Liver (tissue), 9 donors: ENCODE measurements around the gene UBAP1L. TPM values are rescaled to one million over a fixed set of nuclear protein-coding genes. Genes with fewer than 3 reads are reported as not detected.
"Not testable (repeated sequence)": the region's sequence is repeated elsewhere in the genome, so short reads cannot be mapped to it uniquely, and the experiment has no call there.

Experiments
- DNase-seq: peaks from one replicate; pipeline ENCODE4 v3.0.0-alpha.2; 2017; ENCODE audit warnings: low spot score
- H3K27ac ChIP-seq, 2 donors: one replicate each; pipeline ENCODE4 v1.7.0; 2013; ENCODE audit warnings: inconsistent platforms in 2 of 2, low read length in 2 of 2, control low read depth in 1 of 2, low read depth in 1 of 2, mild to moderate bottlenecking in 1 of 2
- H3K27me3 ChIP-seq, 4 donors: one replicate each; pipeline versions ENCODE4 v1.6.1 to v1.7.0; 2013; ENCODE audit warnings: low read length in 3 of 4, inconsistent platforms in 1 of 4, mild to moderate bottlenecking in 1 of 4, moderate library complexity in 1 of 4; ENCODE audit not compliant: control insufficient read depth in 4 of 4, insufficient read depth in 4 of 4
- H3K36me3 ChIP-seq, 4 donors: one replicate each; pipeline versions ENCODE4 v1.6.1 to v1.7.0; 2013; ENCODE audit warnings: low read length in 3 of 4, mild to moderate bottlenecking in 3 of 4, low read depth in 1 of 4, moderate library complexity in 1 of 4; ENCODE audit not compliant: control insufficient read depth in 4 of 4, insufficient read depth in 3 of 4
- H3K4me1 ChIP-seq, 4 donors: one replicate each; pipeline versions ENCODE4 v1.6.1 to v1.7.0; 2013; ENCODE audit warnings: low read length in 3 of 4, mild to moderate bottlenecking in 3 of 4, moderate library complexity in 1 of 4; ENCODE audit not compliant: control insufficient read depth in 4 of 4, insufficient read depth in 4 of 4
- H3K4me3 ChIP-seq, 3 donors: one replicate each; pipeline versions ENCODE4 v1.6.1 to v1.7.0; 2013; ENCODE audit warnings: low read length in 3 of 3, control low read depth in 1 of 3, low read depth in 1 of 3, mild to moderate bottlenecking in 1 of 3
- H3K9ac ChIP-seq, 2 donors: one replicate each; pipeline ENCODE4 v1.7.0; 2013; ENCODE audit warnings: low read length in 2 of 2, mild to moderate bottlenecking in 2 of 2, moderate library complexity in 2 of 2, control low read depth in 1 of 2, low read depth in 1 of 2
- H3K9me3 ChIP-seq, 4 donors: one replicate each; pipeline versions ENCODE4 v1.6.1 to v1.7.0; 2013; ENCODE audit warnings: low read length in 3 of 4; ENCODE audit not compliant: control insufficient read depth in 4 of 4
- EGR1 ChIP-seq, 2 donors: IDR thresholded peaks; 2 replicates each; pipeline ENCODE4 v1.6.1; 2016 to 2018; ENCODE audit warnings: antibody characterized with exemption in 2 of 2, low read depth in 2 of 2
- FOXA1 ChIP-seq: IDR thresholded peaks from 2 replicates; pipeline ENCODE4 v1.6.1; 2016; ENCODE audit warnings: antibody characterized with exemption
- FOXA2 ChIP-seq: IDR thresholded peaks from 2 replicates; pipeline ENCODE4 v1.6.1; 2016; ENCODE audit warnings: antibody characterized with exemption
- HNF4A ChIP-seq, 2 donors: conservative IDR thresholded peaks; 2 replicates each; pipeline ENCODE4 v1.6.1; 2016; ENCODE audit warnings: antibody characterized with exemption in 2 of 2, mild to moderate bottlenecking in 2 of 2
- HNF4G ChIP-seq: IDR thresholded peaks from 2 replicates; pipeline ENCODE4 v1.6.1; 2016; ENCODE audit warnings: antibody characterized with exemption
- JUND ChIP-seq, 2 donors: IDR thresholded peaks; 2 replicates each; pipeline ENCODE4 v1.6.1; 2016; ENCODE audit warnings: antibody characterized with exemption in 2 of 2
- NR2F2 ChIP-seq: IDR thresholded peaks from 2 replicates; pipeline ENCODE4 v1.6.1; 2016; ENCODE audit warnings: antibody characterized with exemption
- RAD21 ChIP-seq, 2 donors: IDR thresholded peaks; 2 replicates each; pipeline ENCODE4 v1.6.1; 2016; ENCODE audit warnings: antibody characterized with exemption in 2 of 2, mild to moderate bottlenecking in 2 of 2
- RXRA ChIP-seq, 2 donors: IDR thresholded peaks; 2 replicates each; pipeline ENCODE4 v1.6.1; 2017 to 2018; ENCODE audit warnings: antibody characterized with exemption in 2 of 2, mild to moderate bottlenecking in 1 of 2
- SP1 ChIP-seq: IDR thresholded peaks from 2 replicates; pipeline ENCODE4 v1.6.1; 2018; ENCODE audit warnings: antibody characterized with exemption, mild to moderate bottlenecking
- YY1 ChIP-seq: IDR thresholded peaks from 2 replicates; pipeline ENCODE4 v1.6.1; 2016; ENCODE audit warnings: antibody characterized with exemption, mild to moderate bottlenecking
- WGBS: extraction: QIAGEN DNeasy Blood & Tissue Kit; methylation state at CpG from one replicate; pipeline ENCODE4 v1.1.7; 2013; 5-methylcytosine and 5-hydroxymethylcytosine counted together
- polyA plus RNA-seq, 2 donors: library from polyadenylated mRNA; stranded (reverse) in 1 of 2; unstranded in 1 of 2; fragments of 200-250 nt in 1 of 2; fragments of >200 nt in 1 of 2; fragmentation: Nextera tagmentation in 1 of 2; extraction: Ambion mirVana in 1 of 2; gene quantifications; one replicate each; pipeline versions ENCODE4 v1.2.1 to v1.2.3, GENCODE V29; 2013 to 2015
- total RNA-seq, 2 donors: library from RNA; depleted of rRNA; stranded (reverse); fragments of >200 nt; gene quantifications; one replicate each; pipeline ENCODE4 v1.2.3, GENCODE V29; 2014
- TF ChIP-seq, protein P1 (sequence below): IDR thresholded peaks from 2 replicates; pipeline ENCODE4 v1.6.1; 2016; ENCODE audit warnings: antibody characterized with exemption, mild to moderate bottlenecking
- TF ChIP-seq, protein P2 (sequence below): IDR thresholded peaks from 2 replicates; pipeline ENCODE4 v1.6.1; 2016; ENCODE audit warnings: antibody characterized with exemption
- TF ChIP-seq, protein P3 (sequence below): IDR thresholded peaks from 2 replicates; pipeline ENCODE4 v1.6.1; 2016; ENCODE audit warnings: antibody characterized with exemption
- donor health status: healthy.
- donor health status: healthy.
- donor health status: healthy.
- donor health status: healthy.
- donor health status: healthy.

UBAP1L gene
- total and polyA plus RNA-seq, 4 donors = 0.57 to 6.9 (median 0.90) TPM

DNA sequence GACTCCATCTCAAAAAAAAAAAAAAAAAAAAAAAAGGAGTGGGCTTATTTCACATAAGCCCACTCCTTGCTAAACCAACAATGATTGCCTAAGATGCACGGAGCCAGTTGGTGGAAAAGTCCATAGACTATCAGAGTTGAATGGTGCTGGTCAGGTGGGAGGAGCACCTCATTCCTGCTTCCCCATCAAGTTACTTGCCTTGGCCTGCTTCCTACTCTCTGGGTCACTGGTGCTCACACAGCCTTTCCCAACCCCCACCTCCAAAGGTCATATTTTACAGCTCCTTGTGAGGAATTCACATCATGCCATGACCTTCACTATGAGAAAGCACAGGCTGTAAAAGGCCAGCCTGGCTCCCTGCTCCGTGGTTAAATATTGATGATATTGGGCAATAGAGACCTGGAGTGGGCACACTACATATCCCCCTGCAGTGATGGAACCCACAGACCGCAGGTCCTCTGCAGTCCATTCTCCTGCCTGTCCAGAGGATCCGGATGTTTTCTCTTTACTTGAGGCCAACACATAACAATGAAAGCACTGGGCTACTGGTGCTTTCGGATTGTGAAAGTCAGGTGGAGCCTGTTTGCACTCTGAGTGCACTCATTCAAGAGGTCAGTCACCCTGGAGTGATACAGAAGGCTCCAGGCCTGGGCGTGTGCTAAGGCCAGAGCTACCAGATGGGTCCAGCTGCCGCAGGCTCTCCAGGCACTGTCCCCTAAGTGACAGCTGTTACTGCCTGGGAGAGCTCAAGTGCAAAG is 70.1 kb downstream of the UBAP1L start, which contains the start of gene SLC51B (continued):
- no peak for TF ChIP-seq EGR1 (IDR thresholded peaks at IDR 0.05; ENCODE audit: low read depth in 2 of 2)

DNA sequence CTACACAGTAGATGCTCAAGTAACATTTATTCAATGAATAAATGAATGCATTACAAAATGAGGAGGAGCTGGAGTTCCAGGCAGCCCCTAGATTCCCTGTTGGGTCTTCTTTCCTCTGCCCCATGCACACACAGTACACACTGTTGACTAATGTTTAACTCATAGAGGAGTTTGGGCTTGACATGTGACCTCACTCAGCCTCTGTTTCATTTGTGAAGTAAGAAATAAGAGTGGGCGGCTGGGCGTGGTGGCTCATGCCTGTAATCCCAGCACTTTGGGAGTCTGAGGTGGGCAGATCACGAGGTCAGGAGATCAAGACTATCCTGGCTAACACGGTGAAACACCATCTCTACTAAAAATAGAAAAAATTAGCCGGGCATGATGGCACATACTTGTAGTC is 70.8 kb downstream of the UBAP1L start:
- WGBS = 28% methylated on average over 5 of the region's 5 CpGs
- not testable (repeated sequence) for DNase-seq, H3K9ac ChIP-seq, H3K4me3 ChIP-seq, H3K9me3 ChIP-seq, H3K36me3 ChIP-seq, H3K27me3 ChIP-seq
- peak overlapping the region; percentile 95 to 98 for H3K27ac ChIP-seq
- TF ChIP-seq, protein P1, sequence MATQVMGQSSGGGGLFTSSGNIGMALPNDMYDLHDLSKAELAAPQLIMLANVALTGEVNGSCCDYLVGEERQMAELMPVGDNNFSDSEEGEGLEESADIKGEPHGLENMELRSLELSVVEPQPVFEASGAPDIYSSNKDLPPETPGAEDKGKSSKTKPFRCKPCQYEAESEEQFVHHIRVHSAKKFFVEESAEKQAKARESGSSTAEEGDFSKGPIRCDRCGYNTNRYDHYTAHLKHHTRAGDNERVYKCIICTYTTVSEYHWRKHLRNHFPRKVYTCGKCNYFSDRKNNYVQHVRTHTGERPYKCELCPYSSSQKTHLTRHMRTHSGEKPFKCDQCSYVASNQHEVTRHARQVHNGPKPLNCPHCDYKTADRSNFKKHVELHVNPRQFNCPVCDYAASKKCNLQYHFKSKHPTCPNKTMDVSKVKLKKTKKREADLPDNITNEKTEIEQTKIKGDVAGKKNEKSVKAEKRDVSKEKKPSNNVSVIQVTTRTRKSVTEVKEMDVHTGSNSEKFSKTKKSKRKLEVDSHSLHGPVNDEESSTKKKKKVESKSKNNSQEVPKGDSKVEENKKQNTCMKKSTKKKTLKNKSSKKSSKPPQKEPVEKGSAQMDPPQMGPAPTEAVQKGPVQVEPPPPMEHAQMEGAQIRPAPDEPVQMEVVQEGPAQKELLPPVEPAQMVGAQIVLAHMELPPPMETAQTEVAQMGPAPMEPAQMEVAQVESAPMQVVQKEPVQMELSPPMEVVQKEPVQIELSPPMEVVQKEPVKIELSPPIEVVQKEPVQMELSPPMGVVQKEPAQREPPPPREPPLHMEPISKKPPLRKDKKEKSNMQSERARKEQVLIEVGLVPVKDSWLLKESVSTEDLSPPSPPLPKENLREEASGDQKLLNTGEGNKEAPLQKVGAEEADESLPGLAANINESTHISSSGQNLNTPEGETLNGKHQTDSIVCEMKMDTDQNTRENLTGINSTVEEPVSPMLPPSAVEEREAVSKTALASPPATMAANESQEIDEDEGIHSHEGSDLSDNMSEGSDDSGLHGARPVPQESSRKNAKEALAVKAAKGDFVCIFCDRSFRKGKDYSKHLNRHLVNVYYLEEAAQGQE = peak; percentile 35
- TF ChIP-seq, protein P2, sequence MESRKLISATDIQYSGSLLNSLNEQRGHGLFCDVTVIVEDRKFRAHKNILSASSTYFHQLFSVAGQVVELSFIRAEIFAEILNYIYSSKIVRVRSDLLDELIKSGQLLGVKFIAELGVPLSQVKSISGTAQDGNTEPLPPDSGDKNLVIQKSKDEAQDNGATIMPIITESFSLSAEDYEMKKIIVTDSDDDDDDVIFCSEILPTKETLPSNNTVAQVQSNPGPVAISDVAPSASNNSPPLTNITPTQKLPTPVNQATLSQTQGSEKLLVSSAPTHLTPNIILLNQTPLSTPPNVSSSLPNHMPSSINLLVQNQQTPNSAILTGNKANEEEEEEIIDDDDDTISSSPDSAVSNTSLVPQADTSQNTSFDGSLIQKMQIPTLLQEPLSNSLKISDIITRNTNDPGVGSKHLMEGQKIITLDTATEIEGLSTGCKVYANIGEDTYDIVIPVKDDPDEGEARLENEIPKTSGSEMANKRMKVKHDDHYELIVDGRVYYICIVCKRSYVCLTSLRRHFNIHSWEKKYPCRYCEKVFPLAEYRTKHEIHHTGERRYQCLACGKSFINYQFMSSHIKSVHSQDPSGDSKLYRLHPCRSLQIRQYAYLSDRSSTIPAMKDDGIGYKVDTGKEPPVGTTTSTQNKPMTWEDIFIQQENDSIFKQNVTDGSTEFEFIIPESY = peak; percentile 25
- TF ChIP-seq HNF4A (conservative IDR thresholded peaks at IDR 0.05) = peak; percentile 46 to 53
- TF ChIP-seq RXRA (IDR thresholded peaks at IDR 0.05) = peak in 1 of 2 donors; percentile 53
- TF ChIP-seq FOXA1 = peak; percentile 7
- TF ChIP-seq, protein P3, sequence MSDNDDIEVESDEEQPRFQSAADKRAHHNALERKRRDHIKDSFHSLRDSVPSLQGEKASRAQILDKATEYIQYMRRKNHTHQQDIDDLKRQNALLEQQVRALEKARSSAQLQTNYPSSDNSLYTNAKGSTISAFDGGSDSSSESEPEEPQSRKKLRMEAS = peak; percentile 23
- TF ChIP-seq EGR1 (IDR thresholded peaks at IDR 0.05; ENCODE audit: low read depth in 2 of 2) = peak; percentile 97 to 98
- TF ChIP-seq FOXA2 = peak; percentile 35
- TF ChIP-seq SP1 = peak; percentile 51
- H3K4me1 ChIP-seq = peaks cover 3 to 19% (median 16%) of the 10 kb centered on the region in 4 donors

DNA sequence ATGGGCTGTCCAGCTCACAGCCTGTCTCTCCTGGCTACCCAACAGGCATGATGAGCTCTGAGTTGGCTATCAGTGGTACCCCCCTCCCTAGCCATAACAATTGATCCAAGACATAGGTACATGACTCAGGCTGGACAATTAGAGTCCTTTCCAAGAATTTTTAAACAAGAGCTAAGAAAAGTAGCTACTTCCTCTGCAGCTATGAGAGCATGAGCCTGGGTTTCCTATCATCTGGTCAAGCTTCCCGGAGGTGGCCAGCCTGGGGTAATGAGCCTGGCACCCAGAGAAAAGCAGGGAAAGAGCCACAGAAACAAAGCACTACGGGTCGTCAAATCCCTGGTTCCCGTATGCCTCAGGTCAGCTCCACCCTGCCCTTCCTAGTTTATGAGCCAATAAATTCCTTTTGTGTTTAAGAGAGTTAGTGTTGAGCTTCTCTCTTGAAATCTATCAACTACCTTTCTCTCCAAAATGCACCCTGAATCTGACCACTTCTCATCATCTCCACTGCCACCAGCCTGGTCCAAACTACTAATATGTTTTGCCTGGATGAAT is 72.1 kb downstream of the UBAP1L start:
- H3K36me3 ChIP-seq = no peaks in the 10 kb centered on the region
- H3K4me3 ChIP-seq = no peak overlapping the region
- no peak for DNase-seq
- no peak overlapping the region for H3K27ac ChIP-seq
- H3K4me1 ChIP-seq = peaks cover 3 to 19% (median 16%) of the 10 kb centered on the region in 4 donors
- WGBS = 72% methylated on average over 4 of the region's 4 CpGs
- no peaks in the 10 kb centered on the region for H3K27me3 ChIP-seq
- H3K9me3 ChIP-seq = no peaks in the 10 kb centered on the region
- no peak overlapping the region for H3K9ac ChIP-seq
- no peak for TF ChIP-seq RAD21 (IDR thresholded peaks at IDR 0.05)
- TF ChIP-seq HNF4G = no peak
- TF ChIP-seq SP1 = no peak
- TF ChIP-seq YY1 = no peak
- TF ChIP-seq RXRA (IDR thresholded peaks at IDR 0.05) = no peak
- no peak for TF ChIP-seq HNF4A (conservative IDR thresholded peaks at IDR 0.05)
- no peak for TF ChIP-seq NR2F2
- TF ChIP-seq, protein P1 = no peak
- TF ChIP-seq, protein P2 = no peak
- no peak for TF ChIP-seq FOXA1
- no peak for TF ChIP-seq JUND (IDR thresholded peaks at IDR 0.05)
- TF ChIP-seq EGR1 (IDR thresholded peaks at IDR 0.05; ENCODE audit: low read depth in 2 of 2) = no peak
